Measurements from ENCODE around the gene ADCY4.
"Not testable (repeated sequence)": the region's sequence is repeated elsewhere in the genome, so short reads cannot be mapped to it uniquely, and the experiment has no call there.

Gene ADCY4

DNA sequence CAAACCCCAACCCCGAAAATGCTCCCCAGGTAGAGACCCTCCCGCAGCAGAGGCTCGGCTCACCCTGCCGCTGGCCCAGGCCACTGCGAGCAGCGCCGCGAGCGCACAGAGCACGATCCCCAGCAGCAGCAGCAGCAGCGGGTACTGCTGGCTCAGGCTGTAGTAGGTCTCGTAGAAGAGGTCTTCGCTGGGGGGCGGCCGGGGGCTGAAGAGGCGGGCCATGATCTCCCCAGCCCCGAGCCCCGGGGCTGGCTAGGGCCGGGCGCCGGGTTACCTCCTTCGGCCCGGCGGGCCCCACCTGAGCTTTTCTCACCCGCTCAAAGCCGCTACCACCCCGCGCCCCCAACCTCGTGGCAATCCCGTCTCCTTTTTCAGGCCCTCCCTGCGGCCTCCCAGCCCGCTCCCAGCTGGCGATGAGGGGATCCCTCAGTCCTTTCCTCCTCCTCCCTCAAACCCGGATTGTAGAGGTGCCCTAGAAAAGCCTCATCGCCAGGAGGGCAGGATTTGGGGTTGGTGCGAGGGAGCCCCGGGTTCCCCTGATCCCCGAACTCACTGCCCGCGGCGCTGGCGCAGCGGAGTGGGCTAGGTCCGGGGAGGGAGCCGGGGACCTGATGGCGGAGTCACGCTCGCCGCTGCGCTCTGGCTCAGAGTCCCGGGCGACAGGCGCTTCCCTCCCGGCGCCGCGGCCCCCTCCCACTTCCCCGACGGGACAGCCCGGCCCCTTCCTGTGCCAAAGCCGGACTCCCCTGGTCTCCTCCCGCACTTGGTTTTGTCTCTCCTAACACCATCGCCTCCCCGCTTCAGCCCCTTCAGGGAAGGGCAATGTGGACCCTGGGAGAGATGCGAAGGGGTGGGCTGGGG lies at the start of gene ADCY4:
TSS of gene ADCY4 (minus strand) at position 641 of the 861 bp plus-strand sequence. CDS start at position 222, 419 bp downstream.
- no peak for DNase-seq

DNA sequence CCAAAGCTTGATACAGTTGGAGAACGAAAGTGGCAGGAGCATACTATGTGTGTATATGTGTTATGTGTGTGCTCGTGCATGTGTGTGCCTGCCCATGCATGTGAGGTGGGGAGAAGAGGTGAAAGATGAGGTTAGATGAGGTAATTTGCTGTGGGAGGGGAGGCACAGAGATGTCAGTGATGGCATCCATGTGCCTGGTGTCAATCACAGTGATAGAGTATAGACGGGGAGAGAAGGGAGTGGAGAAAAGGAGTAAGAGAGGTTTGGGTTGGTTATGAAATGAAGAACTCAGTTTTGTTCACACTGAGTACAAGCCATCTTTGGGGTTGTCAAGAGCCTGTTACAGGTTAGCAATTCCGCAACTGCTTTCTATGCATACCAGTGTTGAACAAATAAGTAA lies 49.3 kb upstream of the ADCY4 start:
- DNase-seq, result no peak

DNA sequence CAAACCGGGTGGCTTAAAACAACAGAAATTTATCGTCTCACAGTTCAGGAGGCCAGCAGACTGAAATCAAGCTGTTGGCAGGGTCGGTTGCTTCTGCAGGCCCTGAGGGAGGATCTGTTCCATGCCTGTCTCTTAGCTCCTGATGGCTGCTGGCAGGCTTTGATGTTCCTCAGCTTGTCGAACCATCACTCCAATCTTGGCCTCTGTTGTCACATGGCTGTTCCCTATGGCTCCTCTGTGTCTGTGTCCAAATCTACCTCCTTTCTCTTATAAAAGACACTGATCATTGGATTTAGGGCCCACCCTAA lies 47.1 kb upstream of the ADCY4 start:
- no peak for DNase-seq

GRCh38 chr14:24381363-24382063 lies 46.6 kb upstream of the ADCY4 start:
- no peak for DNase-seq

- no peak for DNase-seq
Observed at GRCh38 chr14:24379907-24380730, 45.2 kb upstream of the ADCY4 start.

DNA sequence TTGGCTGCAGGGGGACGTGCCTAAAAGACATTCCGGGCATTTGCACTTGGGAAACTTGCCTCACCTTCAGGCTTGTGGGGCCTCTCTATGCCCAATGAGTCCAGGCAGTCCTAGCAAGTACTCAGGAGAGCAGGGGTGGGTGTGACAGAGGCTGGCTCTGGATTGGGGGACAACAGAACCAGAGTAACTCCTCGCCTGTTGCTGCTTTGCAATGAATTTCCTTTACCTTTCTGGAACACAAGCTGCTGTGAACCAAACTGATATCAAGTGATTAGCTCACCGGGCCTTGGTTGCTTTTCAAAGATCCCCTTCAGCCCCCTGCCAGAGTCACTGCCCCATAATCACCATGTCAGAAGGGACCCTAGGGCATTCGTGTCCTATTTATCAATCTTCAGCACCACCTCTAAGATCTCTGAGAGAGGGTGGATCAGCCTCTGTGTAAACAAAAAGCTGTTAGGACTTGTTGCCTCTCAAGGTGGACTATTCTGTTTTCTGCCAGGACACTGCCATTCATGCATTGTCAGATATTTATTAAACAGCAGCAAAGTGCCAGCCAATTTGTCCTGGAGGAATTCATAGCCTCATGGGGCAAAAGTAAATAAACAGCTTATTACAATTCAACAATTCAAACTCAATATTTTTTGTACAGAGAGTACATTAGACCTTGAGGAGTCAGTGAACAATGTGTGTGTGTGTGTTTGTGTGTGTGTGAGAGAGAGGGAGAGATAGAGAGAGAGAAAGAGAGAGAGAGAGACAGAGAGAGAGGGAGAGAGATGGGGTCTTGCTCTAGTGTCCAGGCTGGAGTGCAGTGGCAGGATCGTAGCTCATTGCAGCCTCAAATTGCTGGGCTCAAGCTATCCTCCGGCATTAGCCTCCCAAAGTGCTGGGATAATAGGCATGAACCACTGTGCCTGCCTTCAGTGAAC lies 44.4 kb upstream of the ADCY4 start:
- no peak for DNase-seq

DNA sequence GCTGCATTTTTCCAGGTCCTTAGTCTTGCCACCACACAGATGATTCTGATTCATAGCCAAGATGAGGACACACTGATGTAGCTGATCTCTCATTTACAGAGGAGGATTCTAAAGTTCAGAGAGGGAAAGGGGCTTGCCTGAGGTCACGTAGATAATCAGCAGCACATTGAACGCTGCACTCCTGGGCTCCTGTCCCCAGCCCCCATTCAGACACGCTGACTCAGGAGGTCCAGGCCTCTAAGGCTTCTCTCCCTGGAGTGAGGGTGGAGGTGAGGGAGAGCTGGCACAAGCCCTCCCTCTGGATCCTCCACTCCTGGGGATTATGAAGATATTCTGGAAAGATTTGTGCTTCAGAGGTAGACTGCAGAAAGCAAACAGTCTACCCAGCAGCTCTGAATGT lies 43.5 kb upstream of the ADCY4 start:
- no peak for DNase-seq

- DNase-seq, result peak; percentile 26
Observed at GRCh38 chr14:24377657-24378056, 42.8 kb upstream of the ADCY4 start.

- no peak for DNase-seq
Observed at GRCh38 chr14:24377126-24377525, 42.3 kb upstream of the ADCY4 start.

GRCh38 chr14:24376448-24377070 lies 41.7 kb upstream of the ADCY4 start:
- DNase-seq, result no peak

- peak; percentile 46 for DNase-seq
Observed at GRCh38 chr14:24372701-24373416, 38.0 kb upstream of the ADCY4 start.

- not testable (repeated sequence) for DNase-seq
Observed at GRCh38 chr14:24371605-24372004, 36.7 kb upstream of the ADCY4 start.

GRCh38 chr14:24370748-24371147 lies 35.9 kb upstream of the ADCY4 start:
- DNase-seq, result no peak

DNA sequence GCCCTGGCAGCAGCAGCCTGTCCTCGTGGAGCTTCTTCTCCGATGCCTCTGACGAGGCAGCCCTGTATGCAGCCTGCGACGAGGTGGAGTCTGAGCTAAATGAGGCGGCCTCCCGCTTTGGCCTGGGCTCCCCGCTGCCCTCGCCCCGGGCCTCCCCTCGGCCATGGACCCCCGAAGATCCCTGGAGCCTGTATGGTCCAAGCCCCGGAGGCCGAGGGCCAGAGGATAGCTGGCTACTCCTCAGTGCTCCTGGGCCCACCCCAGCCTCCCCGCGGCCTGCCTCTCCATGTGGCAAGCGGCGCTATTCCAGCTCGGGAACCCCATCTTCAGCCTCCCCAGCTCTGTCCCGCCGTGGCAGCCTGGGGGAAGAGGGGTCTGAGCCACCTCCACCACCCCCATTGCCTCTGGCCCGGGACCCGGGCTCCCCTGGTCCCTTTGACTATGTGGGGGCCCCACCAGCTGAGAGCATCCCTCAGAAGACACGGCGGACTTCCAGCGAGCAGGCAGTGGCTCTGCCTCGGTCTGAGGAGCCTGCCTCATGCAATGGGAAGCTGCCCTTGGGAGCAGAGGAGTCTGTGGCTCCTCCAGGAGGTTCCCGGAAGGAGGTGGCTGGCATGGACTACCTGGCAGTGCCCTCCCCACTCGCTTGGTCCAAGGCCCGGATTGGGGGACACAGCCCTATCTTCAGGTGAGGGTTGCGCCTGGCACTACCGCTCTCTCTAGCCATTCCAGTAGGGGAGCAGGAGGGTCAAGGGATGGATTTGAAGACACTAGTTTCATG lies 35.2 kb upstream of the ADCY4 start:
- no peak for DNase-seq

DNA sequence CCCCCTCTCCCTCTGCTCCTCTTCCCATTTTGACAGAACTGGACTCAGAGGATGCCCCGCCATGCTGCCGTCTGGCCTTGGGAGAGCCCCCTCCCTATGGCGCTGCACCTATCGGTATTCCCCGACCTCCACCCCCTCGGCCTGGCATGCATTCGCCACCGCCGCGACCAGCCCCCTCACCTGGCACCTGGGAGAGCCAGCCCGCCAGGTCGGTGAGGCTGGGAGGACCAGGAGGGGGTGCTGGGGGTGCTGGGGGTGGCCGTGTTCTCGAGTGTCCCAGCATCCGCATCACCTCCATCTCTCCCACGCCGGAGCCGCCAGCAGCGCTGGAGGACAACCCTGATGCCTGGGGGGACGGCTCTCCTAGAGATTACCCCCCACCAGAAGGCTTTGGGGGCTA lies 34.6 kb upstream of the ADCY4 start:
- DNase-seq, result no peak

DNA sequence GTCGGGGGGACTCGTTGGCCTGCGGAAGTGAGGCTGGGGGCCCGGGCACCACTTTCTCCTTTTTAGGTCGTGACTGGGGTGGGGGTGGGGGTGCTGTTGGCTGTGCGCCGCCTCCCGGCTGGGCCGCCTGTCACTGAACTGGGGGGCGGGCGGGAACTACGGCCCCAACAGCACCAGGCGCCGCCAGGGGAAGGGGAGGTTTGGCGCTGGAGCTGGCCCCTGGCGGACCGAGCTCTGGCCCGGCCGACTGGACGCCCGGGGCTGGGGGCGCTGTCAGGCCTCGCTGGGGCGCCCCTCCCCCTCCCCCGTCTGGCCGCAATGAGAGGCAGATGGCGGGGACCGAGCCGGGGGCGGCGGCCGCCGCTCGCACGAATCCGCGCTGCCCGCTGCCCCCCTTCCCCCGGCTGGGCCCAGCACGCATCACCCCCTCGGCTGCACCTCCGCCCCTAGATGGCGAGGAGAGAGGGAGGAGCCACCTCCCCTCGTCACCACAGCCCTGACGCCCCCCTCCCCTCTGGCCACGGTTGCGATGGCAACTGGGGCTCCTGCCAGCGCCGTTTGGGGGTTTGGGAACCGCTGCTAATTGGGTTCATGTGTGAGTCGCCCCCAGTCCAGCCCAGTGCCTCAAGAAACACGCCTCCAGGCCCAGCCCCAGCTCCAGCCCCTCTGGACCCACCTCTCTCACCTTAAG lies 33.8 kb upstream of the ADCY4 start:
- DNase-seq, result peak; percentile 89

DNA sequence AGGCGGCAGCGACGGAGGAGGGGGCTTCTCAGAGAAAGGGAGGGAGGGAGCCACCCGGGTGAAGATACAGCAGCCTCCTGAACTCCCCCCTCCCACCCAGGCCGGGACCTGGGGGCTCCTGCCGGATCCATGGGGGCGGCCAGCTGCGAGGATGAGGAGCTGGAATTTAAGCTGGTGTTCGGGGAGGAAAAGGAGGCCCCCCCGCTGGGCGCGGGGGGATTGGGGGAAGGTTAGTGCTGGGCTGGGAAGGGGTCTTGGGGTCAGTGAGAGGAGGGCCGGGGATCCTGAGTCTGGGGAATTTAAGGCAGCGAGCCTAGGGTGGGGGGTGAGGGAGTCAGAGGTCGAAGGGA lies 33.3 kb upstream of the ADCY4 start:
- DNase-seq, result no peak

GRCh38 chr14:24367514-24368211 lies 32.8 kb upstream of the ADCY4 start, which contains the start of gene NFATC4:
TSS of gene NFATC4 (plus strand) at chr14:24368184. CDS start at chr14:24368341, 157 bp downstream.
- DNase-seq, result peak; percentile 99
